GM12892 (cell line): ENCODE results near the gene LRRFIP1.

Experiments used
- POLR2A ChIP-seq: IDR thresholded peaks from 2 replicates; pipeline ENCODE4 v1.6.1; 2011; ENCODE audit warnings: low read depth, low read length, control low read depth
- TAF1 ChIP-seq: IDR thresholded peaks from 2 replicates; pipeline ENCODE4 v1.6.1; 2011; ENCODE audit warnings: low read depth, mild to moderate bottlenecking, control low read depth, low read length, borderline replicate concordance

GRCh38 chr2:237747189-237747588 is 119.8 kb downstream of the LRRFIP1 start:
- no peak for TF ChIP-seq POLR2A
- no peak for TF ChIP-seq TAF1
